ENCODE data around the gene NOX4. TPM values are rescaled to one million over a fixed set of nuclear protein-coding genes. Genes with fewer than 3 reads are reported as not detected.

NOX4 gene
- total and polyA plus RNA-seq, 10 of the 15 experiments (the other 5 are each of a cell fraction or from before 2014, with no cell fraction given): not detected

DNA sequence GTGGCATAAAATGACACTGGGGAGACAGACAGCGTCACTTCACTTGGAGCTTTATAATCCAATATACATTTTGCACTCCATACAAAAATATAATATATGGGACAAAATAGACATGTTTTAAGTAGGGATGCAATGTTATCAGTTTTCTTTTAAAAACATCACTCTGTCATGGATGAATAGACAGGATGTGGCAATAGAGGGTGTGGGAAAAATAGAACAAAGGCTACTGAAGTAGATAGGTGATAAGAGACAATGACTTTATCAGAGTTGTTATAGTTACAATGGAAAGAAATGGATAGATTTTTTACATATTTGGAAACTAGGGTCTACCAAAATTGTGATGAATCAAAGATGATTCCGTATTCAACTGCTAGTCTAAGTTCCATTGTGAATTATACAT, 13.1 kb upstream of the NOX4 start:
- intact Hi-C loops (cut with micrococcal nuclease; ENCODE audit: unreplicated experiment): no loop called here

GRCh38 chr11:89503422-89503821, 12.2 kb upstream of the NOX4 start:
- Histone ChIP-seq H4K20me1 (ENCODE audit: control insufficient read depth, insufficient read depth) (no peaks in the 10 kb centered on the region), H3K4me3 (no peak overlapping the region), H2AFZ (ENCODE audit: control insufficient read depth, low read depth, low read length) (no peak overlapping the region), H3K36me3 (ENCODE audit: control insufficient read depth in 2 of 2, insufficient read depth in 2 of 2, low read length in 1 of 2) (no peaks in the 10 kb centered on the region), H3K79me2 (ENCODE audit: control insufficient read depth, insufficient read depth, low read length) (no peaks in the 10 kb centered on the region), H3K27ac (ENCODE audit: control insufficient read depth, insufficient read depth) (no peak overlapping the region), H3K27me3 (replicated peaks in 1 of 2; ENCODE audit: control insufficient read depth in 2 of 2, insufficient read depth in 2 of 2, low read length in 1 of 2) (no peaks in the 10 kb centered on the region), H3K4me2 (ENCODE audit: control insufficient read depth, insufficient read depth) (no peak overlapping the region), H3K9me3 (replicated peaks; ENCODE audit: control insufficient read depth, insufficient read depth, low read length) (no peaks in the 10 kb centered on the region), H3K9ac (ENCODE audit: control insufficient read depth, insufficient read depth, low read length) (no peak overlapping the region), H3K4me1 (ENCODE audit: control insufficient read depth, insufficient read depth, low read length) (no peaks in the 10 kb centered on the region)
- ChIA-PET CTCF (no interaction called here), SMC1A (ENCODE audit: uncharacterized antibody, unreplicated experiment) (no interaction called here), POLR2A (no interaction called here), RAD21 (ENCODE audit: unreplicated experiment) (no interaction called here)
- intact Hi-C loops (cut with micrococcal nuclease; ENCODE audit: unreplicated experiment): no loop called here
- DNase-seq (ENCODE audit: low read depth, low spot score) (no peak), ATAC-seq (no peak), FAIRE-seq (no peak)
- in situ Hi-C loops (cut with MboI): no loop called here
- WGBS (ENCODE audit: insufficient coverage, insufficient replicate concordance, low lambda C conversion rate, missing lambda C conversion rate): 0% methylated on average over 2 of the region's 2 CpGs
- no TSS peak for BruUV-seq (replicated peaks)
- no peak for TF ChIP-seq IRF5 (IDR thresholded peaks at IDR 0.05; ENCODE audit: borderline replicate concordance)
- no peak for TF ChIP-seq ZNF207 (IDR thresholded peaks at IDR 0.05; ENCODE audit: borderline replicate concordance)
- no peak for TF ChIP-seq KLF5 (IDR thresholded peaks at IDR 0.05; ENCODE audit: partially characterized antibody)
- TF ChIP-seq SIN3A (IDR thresholded peaks at IDR 0.05; ENCODE audit: low read depth, low read length): no peak
- no peak for TF ChIP-seq ZNF384 (IDR thresholded peaks at IDR 0.05; ENCODE audit: borderline replicate concordance, low read depth, low read length)
- TF ChIP-seq ZZZ3 (IDR thresholded peaks at IDR 0.05; ENCODE audit: control insufficient read depth, insufficient read length, low read depth): no peak
- no peak for TF ChIP-seq BCL11A (IDR thresholded peaks at IDR 0.05; ENCODE audit: low read depth, low read length)
- TF ChIP-seq HDAC2 (IDR thresholded peaks at IDR 0.05): no peak
- TF ChIP-seq POLR2AphosphoS2 (IDR thresholded peaks at IDR 0.05; ENCODE audit: low read depth, low read length): no peak

More for the DNA sequence above, 13.1 kb upstream of the NOX4 start:
- no peak overlapping the region for H3K4me3 ChIP-seq
- no peaks in the 10 kb centered on the region for H3K36me3 ChIP-seq (ENCODE audit: control insufficient read depth in 2 of 2, insufficient read depth in 2 of 2, low read length in 1 of 2)
- no TSS peak for BruUV-seq (replicated peaks)
- H3K4me1 ChIP-seq (ENCODE audit: control insufficient read depth, insufficient read depth, low read length): no peaks in the 10 kb centered on the region
- H3K27me3 ChIP-seq (replicated peaks in 1 of 2; ENCODE audit: control insufficient read depth in 2 of 2, insufficient read depth in 2 of 2, low read length in 1 of 2): no peaks in the 10 kb centered on the region
- no peak overlapping the region for H3K27ac ChIP-seq (ENCODE audit: control insufficient read depth, insufficient read depth)
- ATAC-seq (no peak), FAIRE-seq (no peak), DNase-seq (ENCODE audit: low read depth, low spot score) (no peak)
- no peak overlapping the region for H3K9ac ChIP-seq (ENCODE audit: control insufficient read depth, insufficient read depth, low read length)
- RAD21 ChIA-PET (ENCODE audit: unreplicated experiment): no interaction called here
- SMC1A ChIA-PET (ENCODE audit: uncharacterized antibody, unreplicated experiment): no interaction called here
- WGBS (ENCODE audit: insufficient coverage, insufficient replicate concordance, low lambda C conversion rate, missing lambda C conversion rate): 0% methylated on average over 2 of the region's 2 CpGs
- TF ChIP-seq SKIL (IDR thresholded peaks at IDR 0.05; ENCODE audit: low read depth, poor library complexity, severe bottlenecking): no peak
- in situ Hi-C loops (cut with MboI): no loop called here
- H4K20me1 ChIP-seq (ENCODE audit: control insufficient read depth, insufficient read depth): no peaks in the 10 kb centered on the region
- POLR2A ChIA-PET: no interaction called here
- CTCF ChIA-PET: no interaction called here
- H3K9me3 ChIP-seq (replicated peaks; ENCODE audit: control insufficient read depth, insufficient read depth, low read length): no peaks in the 10 kb centered on the region
- no peak overlapping the region for H3K4me2 ChIP-seq (ENCODE audit: control insufficient read depth, insufficient read depth)
- no peaks in the 10 kb centered on the region for H3K79me2 ChIP-seq (ENCODE audit: control insufficient read depth, insufficient read depth, low read length)
- no peak overlapping the region for H2AFZ ChIP-seq (ENCODE audit: control insufficient read depth, low read depth, low read length)

Measured in GM12878 (cell line).